T-cell (primary cell): ENCODE data around the gene CFAP299. TPM values are rescaled to one million over a fixed set of nuclear protein-coding genes. Genes with fewer than 3 reads are reported as not detected.
A peak's percentile ranks its signal among the peaks of the same experiment; 100 is the strongest.

ENCODE experiments used
- ATAC-seq, 4 experiments: fragments of 200-7000 bp in 3 of 4; fragments of 150-1000 bp in 1 of 4; cut with Tn5 transposase; replicated peaks in 1 of 4; 1 replicate in 3 of 4; 2 replicates in 1 of 4; pipeline ENCODE4 v1.10.0; 2021; ENCODE audit warnings: moderate library complexity in 3 of 4, mild to moderate bottlenecking in 2 of 4, moderate number of reproducible peaks in 1 of 4
- CTCF ChIA-PET, 2 donors: fragments of 300-600 bp; sonication (Branson Sonifier 250); formaldehyde crosslinking; loops; one replicate each; lab custom pipeline; 2022; ENCODE audit warnings: antibody characterized with exemption in 2 of 2; lab: Charles Lee
- POLR2A ChIA-PET, 2 donors: fragments of 300-600 bp; sonication (Branson Sonifier 250); formaldehyde crosslinking; loops; one replicate each; lab custom pipeline; 2022; ENCODE audit warnings: antibody characterized with exemption in 2 of 2; lab: Charles Lee
- DNase-seq, 35 experiments: peaks; one replicate each; pipeline versions ENCODE4 v3.0.0 to v3.0.0-alpha.2; 2013 to 2023
- H3K27ac ChIP-seq: one replicate; pipeline ENCODE4 v1.5.1; 2013; ENCODE audit warnings: low read length
- H3K27me3 ChIP-seq, 2 experiments: replicated peaks in 1 of 2; 1 replicate in 1 of 2; 2 replicates in 1 of 2; pipeline versions ENCODE4 v1.6.1 to v1.7.0; 2013; ENCODE audit warnings: low read length in 1 of 2, mixed read lengths in 1 of 2; ENCODE audit not compliant: control insufficient read depth in 2 of 2, insufficient read depth in 2 of 2; ENCODE audit errors: extremely low read depth in 1 of 2
- H3K36me3 ChIP-seq, 2 donors: 1 replicate in 1 of 2; 2 replicates in 1 of 2; pipeline versions ENCODE4 v1.6.1 to v1.7.0; 2013; ENCODE audit warnings: low read length in 1 of 2; ENCODE audit not compliant: control insufficient read depth in 2 of 2, insufficient read depth in 1 of 2; ENCODE audit errors: extremely low read depth in 1 of 2
- H3K4me1 ChIP-seq, 2 experiments: 1 replicate in 1 of 2; 2 replicates in 1 of 2; pipeline versions ENCODE4 v1.6.1 to v1.7.0; 2013; ENCODE audit warnings: low read length in 2 of 2, mixed read lengths in 1 of 2; ENCODE audit not compliant: insufficient read depth in 2 of 2, control insufficient read depth in 1 of 2; ENCODE audit errors: extremely low read depth in 1 of 2
- H3K4me3 ChIP-seq, 2 donors: 1 replicate in 1 of 2; 2 replicates in 1 of 2; pipeline versions ENCODE4 v1.5.1 to v1.7.0; 2013; ENCODE audit warnings: mild to moderate bottlenecking in 2 of 2, low read length in 1 of 2, moderate library complexity in 1 of 2; ENCODE audit not compliant: control insufficient read depth in 1 of 2; ENCODE audit errors: extremely low read depth in 1 of 2
- H3K9me3 ChIP-seq: 2 replicates; pipeline ENCODE4 v1.7.0; 2013
- H3K27ac Mint-ChIP-seq, 2 donors: one replicate each; pipeline ENCODE4 v1.8.0; 2020 to 2021; ENCODE audit warnings: mild to moderate bottlenecking in 2 of 2, mixed read lengths in 2 of 2
- H3K27me3 Mint-ChIP-seq, 2 donors: one replicate each; pipeline ENCODE4 v1.8.0; 2021 to 2022; ENCODE audit warnings: mixed read lengths in 2 of 2
- H3K36me3 Mint-ChIP-seq: one replicate; pipeline ENCODE4 v1.8.0; 2021; ENCODE audit warnings: mixed read lengths
- H3K4me1 Mint-ChIP-seq, 3 donors: one replicate each; pipeline ENCODE4 v1.8.0; 2020 to 2022; ENCODE audit warnings: mixed read lengths in 3 of 3, mild to moderate bottlenecking in 1 of 3
- H3K4me3 Mint-ChIP-seq, 3 donors: one replicate each; pipeline ENCODE4 v1.8.0; 2020 to 2022; ENCODE audit warnings: mild to moderate bottlenecking in 3 of 3, mixed read lengths in 3 of 3, moderate library complexity in 3 of 3
- H3K9me3 Mint-ChIP-seq, 3 donors: one replicate each; pipeline ENCODE4 v1.8.0; 2020 to 2022; ENCODE audit warnings: mixed read lengths in 3 of 3
- WGBS: methylation state at CpG from one replicate; pipeline ENCODE4 v1.1.5; 2013; ENCODE audit warnings: missing lambda C conversion rate; ENCODE audit not compliant: insufficient coverage; 5-methylcytosine and 5-hydroxymethylcytosine counted together
- total RNA-seq, 35 experiments: library from RNA in 6 of 35; stranded (reverse) in 6 of 35; fragments of 120-200 nt in 1 of 35; gene quantifications; one replicate each; pipeline versions ENCODE4 v1.2.1 to v1.2.4 and lab custom pipeline; 2013 to 2026

CFAP299 gene
- total RNA-seq, 5 donors from 2014 or later (not counting 1 experiment from before 2014, with no cell fraction given), result 0.35 TPM; not detected in 4

DNA sequence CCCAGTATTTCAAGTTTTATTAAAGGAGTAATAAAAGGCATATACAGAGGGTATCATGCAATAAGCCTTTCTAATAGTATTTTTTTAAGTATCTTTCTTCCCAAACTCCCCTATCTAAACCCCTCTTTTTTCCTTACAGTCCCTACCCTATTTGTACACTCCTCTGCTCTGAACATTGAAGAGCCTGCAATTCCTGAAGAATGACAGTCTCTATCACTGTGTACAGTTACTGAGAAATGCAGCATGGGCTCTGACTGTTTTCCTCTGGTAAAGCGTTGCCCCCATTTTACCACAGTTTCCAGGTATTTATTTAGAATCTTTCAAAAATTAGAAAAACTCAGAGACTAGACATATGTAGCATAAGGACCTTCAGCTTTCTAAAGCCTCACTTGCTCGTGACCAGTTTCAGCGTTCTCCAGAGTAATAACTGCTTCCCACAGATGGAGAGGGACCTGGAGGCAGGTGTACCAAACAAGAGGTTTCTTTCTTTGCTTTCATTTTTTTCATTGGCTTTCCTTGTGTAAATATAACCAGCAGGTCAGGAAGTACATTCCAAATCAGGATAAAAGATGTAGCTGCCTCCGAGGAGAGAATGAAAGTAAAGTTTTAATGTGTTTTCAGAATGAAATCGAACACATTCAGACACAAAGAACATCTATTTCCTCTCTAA, 230.8 kb downstream of the CFAP299 start:
- Histone ChIP-seq H3K4me1 (no peaks in the 10 kb centered on the region), H3K27me3 (no peaks in the 10 kb centered on the region), H3K27ac (no peak overlapping the region), H3K4me3 (no peak overlapping the region), H3K36me3 (no peaks in the 10 kb centered on the region), H3K9me3 (no peaks in the 10 kb centered on the region)
- ChIA-PET CTCF (no interaction called here), POLR2A (no interaction called here)
- Mint-ChIP-seq H3K36me3 (peaks cover 4% of the 10 kb centered on the region), H3K9me3 (peaks cover 0 to 13% (median 3%) of the 10 kb centered on the region in 3 donors), H3K4me1 (peaks cover 5 to 15% (median 13%) of the 10 kb centered on the region in 3 donors), H3K4me3 (peak overlapping the region in 2 of 3 donors; percentile 4 to 18), H3K27ac (peak overlapping the region in 1 of 2 donors; percentile 8), H3K27me3 (no peaks in the 10 kb centered on the region)
- DNase-seq (no peak), ATAC-seq (no peak)
- no CpG with 5 or more reads among the region's 5 CpGs for WGBS

DNA sequence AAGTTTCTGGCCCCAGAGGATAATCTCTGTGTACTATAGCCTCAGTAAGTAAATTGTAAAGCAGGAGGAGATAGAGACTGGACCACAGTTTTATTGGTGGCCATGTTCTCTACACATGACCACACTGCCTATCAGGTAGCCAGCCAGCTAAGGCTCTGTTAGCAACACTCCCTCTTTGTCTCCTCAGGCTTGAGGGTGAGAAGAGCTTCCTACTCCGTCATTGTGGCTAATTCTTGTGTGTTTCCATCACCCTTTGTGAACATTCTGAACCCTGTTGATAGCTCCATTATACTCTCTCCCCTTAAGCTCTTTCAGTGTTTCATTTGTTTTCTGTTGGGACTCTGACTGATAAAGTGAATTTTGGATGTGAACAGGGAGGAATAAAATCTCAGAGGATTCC, 233.4 kb downstream of the CFAP299 start:
- DNase-seq (no peak), ATAC-seq (no peak)
- Histone ChIP-seq H3K27ac (no peak overlapping the region), H3K4me1 (no peaks in the 10 kb centered on the region), H3K4me3 (no peak overlapping the region), H3K27me3 (no peaks in the 10 kb centered on the region), H3K9me3 (no peaks in the 10 kb centered on the region), H3K36me3 (no peaks in the 10 kb centered on the region)
- ChIA-PET POLR2A (no interaction called here), CTCF (no interaction called here)
- no peak overlapping the region for H3K27ac Mint-ChIP-seq
- no peak overlapping the region for H3K4me3 Mint-ChIP-seq
- H3K36me3 Mint-ChIP-seq, result no peaks in the 10 kb centered on the region
- 100% methylated on average over 1 of the region's 1 CpG for WGBS
- peaks cover 5 to 15% (median 14%) of the 10 kb centered on the region in 3 donors for H3K4me1 Mint-ChIP-seq
- no peaks in the 10 kb centered on the region for H3K27me3 Mint-ChIP-seq
- H3K9me3 Mint-ChIP-seq, result peaks cover 2 to 7% (median 4%) of the 10 kb centered on the region in 3 donors

DNA sequence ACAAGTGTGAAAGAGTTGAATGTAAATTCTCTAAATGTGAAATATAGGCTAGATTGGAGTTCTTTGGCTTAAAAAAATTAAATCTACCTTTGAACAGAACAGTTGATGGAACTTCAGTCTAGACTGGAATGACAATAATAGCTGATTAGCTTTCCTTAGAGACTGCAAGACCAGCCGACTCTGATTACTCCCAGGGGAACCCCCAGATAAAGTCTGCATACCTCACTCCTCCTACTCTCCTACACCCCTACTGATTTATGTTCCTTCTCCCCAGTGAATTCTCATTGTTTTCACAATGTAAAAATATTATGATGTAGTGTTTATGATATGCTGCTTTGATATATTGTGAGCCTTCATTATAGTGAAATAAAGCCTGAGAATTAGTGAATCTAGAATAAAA, 241.3 kb downstream of the CFAP299 start:
- Histone ChIP-seq H3K36me3 (no peaks in the 10 kb centered on the region), H3K9me3 (no peaks in the 10 kb centered on the region), H3K4me1 (peaks cover 0 to 8% of the 10 kb centered on the region in 2 experiments), H3K27me3 (no peaks in the 10 kb centered on the region), H3K4me3 (no peak overlapping the region), H3K27ac (no peak overlapping the region)
- no CpG with 5 or more reads among the region's 1 CpG for whole genome bisulfite sequencing
- no peak overlapping the region for H3K27ac Mint-ChIP-seq
- ChIA-PET CTCF (interaction anchor here in 1 of 2 donors (0.6 to 0.7 kb wide), 2 partner anchors 26 to 105 kb away, joined by 5 to 6 read pairs; no protein-coding TSS in a partner anchor), POLR2A (interaction anchor here (0.6 to 0.7 kb wide), 2 partner anchors 108 to 211 kb away, joined by 7 to 9 read pairs; no protein-coding TSS in a partner anchor)
- H3K4me1 Mint-ChIP-seq, result peaks cover 9 to 16% (median 15%) of the 10 kb centered on the region in 3 donors
- H3K9me3 Mint-ChIP-seq, result peaks cover 2 to 7% (median 4%) of the 10 kb centered on the region in 3 donors
- ATAC-seq (no peak), DNase-seq (no peak)
- H3K4me3 Mint-ChIP-seq, result no peak overlapping the region
- no peaks in the 10 kb centered on the region for H3K27me3 Mint-ChIP-seq
- H3K36me3 Mint-ChIP-seq, result no peaks in the 10 kb centered on the region

DNA sequence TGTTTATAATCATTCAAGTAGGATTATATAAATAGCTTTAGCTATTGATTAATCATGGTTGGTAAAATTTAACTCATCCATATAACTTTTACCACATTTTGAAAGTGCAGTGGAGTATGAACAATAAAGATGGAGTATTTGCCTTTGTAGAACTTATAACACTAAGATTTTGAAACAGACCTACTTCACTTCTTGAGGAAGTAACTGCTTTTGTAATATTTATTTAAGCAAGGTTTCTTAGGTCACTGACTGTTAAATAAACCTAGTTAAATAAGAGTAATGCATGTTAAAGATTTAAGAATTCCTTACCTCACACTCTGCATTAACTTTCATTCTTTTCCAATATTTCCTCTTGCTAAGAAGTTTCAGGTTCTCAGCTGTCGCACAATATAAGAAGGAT, 242.5 kb downstream of the CFAP299 start:
- no peak overlapping the region for H3K4me3 ChIP-seq
- Mint-ChIP-seq H3K4me1 (peaks cover 16 to 25% (median 20%) of the 10 kb centered on the region in 3 donors), H3K36me3 (no peaks in the 10 kb centered on the region), H3K27me3 (peaks cover 0 to 2% of the 10 kb centered on the region in 2 donors), H3K4me3 (no peak overlapping the region), H3K27ac (no peak overlapping the region), H3K9me3 (peaks cover 0 to 7% (median 4%) of the 10 kb centered on the region in 3 donors)
- peaks cover 0 to 14% of the 10 kb centered on the region in 2 experiments for H3K4me1 ChIP-seq
- no peak for DNase-seq
- ATAC-seq, result no peak
- no peaks in the 10 kb centered on the region for H3K9me3 ChIP-seq
- no peak overlapping the region for H3K27ac ChIP-seq
- ChIA-PET CTCF (interaction anchor here in 1 of 2 donors (0.5 kb wide), 1 partner anchor 40 kb away, joined by 3 read pairs; no protein-coding TSS in a partner anchor), POLR2A (no interaction called here)
- no peaks in the 10 kb centered on the region for H3K27me3 ChIP-seq
- no peaks in the 10 kb centered on the region for H3K36me3 ChIP-seq
- no CpG with 5 or more reads among the region's 1 CpG for WGBS

DNA sequence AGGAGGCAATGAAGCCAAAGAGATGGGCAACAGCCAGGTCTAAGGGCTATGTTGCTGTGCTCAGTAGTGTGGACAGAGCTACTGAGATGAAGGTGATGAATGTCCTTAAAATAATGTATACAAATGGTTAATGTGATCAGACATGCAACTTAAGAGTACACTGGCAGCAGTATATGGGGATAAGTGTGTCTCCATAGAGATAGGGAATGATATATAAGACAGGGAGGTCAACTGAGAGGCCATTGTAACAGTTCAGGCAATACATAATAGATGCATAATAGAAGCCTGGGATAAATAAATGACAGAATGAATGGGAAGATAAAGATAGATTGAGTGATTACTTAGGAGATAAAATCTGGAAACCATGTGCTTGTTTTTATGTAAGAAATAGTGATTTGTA, 250.0 kb downstream of the CFAP299 start:
- H3K9me3 ChIP-seq, result no peaks in the 10 kb centered on the region
- DNase-seq (no peak), ATAC-seq (no peak)
- ChIA-PET CTCF (interaction anchor here in 1 of 2 donors (1.1 kb wide), 1 partner anchor 146 kb away, joined by 3 read pairs; no protein-coding TSS in a partner anchor), POLR2A (no interaction called here)
- H3K27ac ChIP-seq, result no peak overlapping the region
- no peaks in the 10 kb centered on the region for H3K36me3 Mint-ChIP-seq
- no peaks in the 10 kb centered on the region for H3K36me3 ChIP-seq
- H3K4me1 ChIP-seq, result peaks cover 0 to 14% of the 10 kb centered on the region in 2 experiments
- H3K9me3 Mint-ChIP-seq, result no peaks in the 10 kb centered on the region
- H3K27ac Mint-ChIP-seq, result no peak overlapping the region
- H3K27me3 ChIP-seq, result no peaks in the 10 kb centered on the region
- no peak overlapping the region for H3K4me3 Mint-ChIP-seq
- H3K4me1 Mint-ChIP-seq, result peaks cover 11 to 21% (median 15%) of the 10 kb centered on the region in 3 donors
- H3K27me3 Mint-ChIP-seq, result peaks cover 0 to 2% of the 10 kb centered on the region in 2 donors
- no peak overlapping the region for H3K4me3 ChIP-seq

DNA sequence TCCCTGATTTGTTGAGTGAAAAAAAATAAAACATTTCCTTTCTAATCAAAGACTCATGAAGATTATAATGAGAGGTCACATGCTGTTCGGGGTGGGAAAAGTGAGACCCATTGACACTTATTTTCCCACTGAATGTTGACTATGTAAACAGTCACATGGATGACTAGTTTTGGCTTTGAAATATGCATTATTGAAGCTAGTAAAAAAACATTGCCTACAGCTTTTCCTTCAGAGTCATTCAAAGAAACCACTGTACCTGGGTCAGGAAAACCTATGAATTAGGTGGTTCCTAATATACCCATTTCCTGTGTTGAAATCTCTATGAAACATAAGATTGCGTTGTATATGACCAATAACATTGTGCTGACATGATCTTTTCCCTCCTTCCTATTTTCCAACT, 251.2 kb downstream of the CFAP299 start:
- Mint-ChIP-seq H3K4me1 (peaks cover 4 to 16% (median 11%) of the 10 kb centered on the region in 3 donors), H3K36me3 (no peaks in the 10 kb centered on the region), H3K27ac (no peak overlapping the region), H3K9me3 (no peaks in the 10 kb centered on the region), H3K4me3 (no peak overlapping the region), H3K27me3 (peaks cover 0 to 2% of the 10 kb centered on the region in 2 donors)
- H3K27me3 ChIP-seq, result no peaks in the 10 kb centered on the region
- peaks cover 0 to 6% of the 10 kb centered on the region in 2 experiments for H3K4me1 ChIP-seq
- H3K27ac ChIP-seq, result no peak overlapping the region
- ChIA-PET POLR2A (no interaction called here), CTCF (interaction anchor here in 1 of 2 donors (0.6 kb wide), 1 partner anchor 461 kb away, joined by 6 read pairs; no protein-coding TSS in a partner anchor)
- no peak for ATAC-seq
- no peak for DNase-seq
- no CpG with 5 or more reads among the region's 2 CpGs for WGBS
- H3K4me3 ChIP-seq, result no peak overlapping the region
- H3K9me3 ChIP-seq, result no peaks in the 10 kb centered on the region
- no peaks in the 10 kb centered on the region for H3K36me3 ChIP-seq
